GM12864 (cell line): ENCODE measurements around the gene RPS6KA3.
"Not testable (repeated sequence)": the region's sequence is repeated elsewhere in the genome, so short reads cannot be mapped to it uniquely, and the experiment has no call there.

ENCODE experiments used
- DNase-seq: peaks from one replicate; pipeline ENCODE4 v3.0.0-alpha.2; 2011; ENCODE audit warnings: low read depth
- H3K4me3 ChIP-seq: 2 replicates; pipeline ENCODE4 v1.5.1; 2011; ENCODE audit warnings: mild to moderate bottlenecking, low read depth, low read length, control low read depth
- CTCF ChIP-seq: IDR thresholded peaks from 2 replicates; pipeline ENCODE4 v1.5.1; 2011; ENCODE audit warnings: low read depth, mild to moderate bottlenecking, moderate library complexity, low read length, control low read depth, inconsistent platforms; ENCODE audit errors: missing control alignments

The RPS6KA3 gene

GRCh38 chrX:20181598-20182329 is 84.9 kb downstream of the RPS6KA3 start:
- no peak for TF ChIP-seq CTCF
- no peak overlapping the region for H3K4me3 ChIP-seq
- DNase-seq = no peak

- TF ChIP-seq CTCF = no peak
- no peak for DNase-seq
- no peak overlapping the region for H3K4me3 ChIP-seq
These were observed 89.6 kb downstream of the RPS6KA3 start for GRCh38 chrX:20177093-20177492.

- no peak for DNase-seq
- no peak for TF ChIP-seq CTCF
- H3K4me3 ChIP-seq = no peak overlapping the region
These were observed 92.9 kb downstream of the RPS6KA3 start for GRCh38 chrX:20173856-20174255.

GRCh38 chrX:20173313-20173712 is 93.4 kb downstream of the RPS6KA3 start:
- no peak overlapping the region for H3K4me3 ChIP-seq
- TF ChIP-seq CTCF = no peak
- no peak for DNase-seq

GRCh38 chrX:20171887-20172286 is 94.8 kb downstream of the RPS6KA3 start:
- no peak for TF ChIP-seq CTCF
- no peak for DNase-seq
- H3K4me3 ChIP-seq = no peak overlapping the region

GRCh38 chrX:20162516-20162915 is 104.2 kb downstream of the RPS6KA3 start:
- DNase-seq = not testable (repeated sequence)

GRCh38 chrX:20159797-20160385 is 106.8 kb downstream of the RPS6KA3 start:
- DNase-seq = no peak
- H3K4me3 ChIP-seq = no peak overlapping the region
- TF ChIP-seq CTCF = no peak

More at GRCh38 chrX:20162516-20162915, 104.2 kb downstream of the RPS6KA3 start:
- H3K4me3 ChIP-seq = not testable (repeated sequence)
